ENCODE measurements around the gene ARL5A.

DNA sequence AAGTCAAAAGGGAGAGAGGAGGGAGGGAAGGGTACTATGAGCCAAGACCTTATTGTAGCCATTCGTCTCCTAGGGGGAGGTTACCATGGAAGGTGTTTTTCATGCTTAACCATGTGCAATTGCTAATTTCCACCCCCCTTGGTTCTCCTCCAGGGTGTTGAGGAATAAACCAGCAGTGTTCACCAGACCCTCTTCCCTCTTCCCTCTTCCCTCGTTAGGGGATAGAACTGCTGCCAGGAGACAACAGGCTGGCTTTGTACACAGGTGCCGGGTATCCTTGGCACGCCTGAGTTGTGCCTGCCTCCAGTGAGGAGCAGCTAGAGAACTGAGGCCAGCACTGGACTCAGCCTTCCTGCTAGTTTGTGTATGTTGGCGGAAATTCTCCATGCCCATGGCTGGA, 41.1 kb upstream of the ARL5A start:
- no peak for TF ChIP-seq POLR2AphosphoS5 (IDR thresholded peaks at IDR 0.05)
- TF ChIP-seq, protein P1, sequence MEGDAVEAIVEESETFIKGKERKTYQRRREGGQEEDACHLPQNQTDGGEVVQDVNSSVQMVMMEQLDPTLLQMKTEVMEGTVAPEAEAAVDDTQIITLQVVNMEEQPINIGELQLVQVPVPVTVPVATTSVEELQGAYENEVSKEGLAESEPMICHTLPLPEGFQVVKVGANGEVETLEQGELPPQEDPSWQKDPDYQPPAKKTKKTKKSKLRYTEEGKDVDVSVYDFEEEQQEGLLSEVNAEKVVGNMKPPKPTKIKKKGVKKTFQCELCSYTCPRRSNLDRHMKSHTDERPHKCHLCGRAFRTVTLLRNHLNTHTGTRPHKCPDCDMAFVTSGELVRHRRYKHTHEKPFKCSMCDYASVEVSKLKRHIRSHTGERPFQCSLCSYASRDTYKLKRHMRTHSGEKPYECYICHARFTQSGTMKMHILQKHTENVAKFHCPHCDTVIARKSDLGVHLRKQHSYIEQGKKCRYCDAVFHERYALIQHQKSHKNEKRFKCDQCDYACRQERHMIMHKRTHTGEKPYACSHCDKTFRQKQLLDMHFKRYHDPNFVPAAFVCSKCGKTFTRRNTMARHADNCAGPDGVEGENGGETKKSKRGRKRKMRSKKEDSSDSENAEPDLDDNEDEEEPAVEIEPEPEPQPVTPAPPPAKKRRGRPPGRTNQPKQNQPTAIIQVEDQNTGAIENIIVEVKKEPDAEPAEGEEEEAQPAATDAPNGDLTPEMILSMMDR (IDR thresholded peaks at IDR 0.05): no peak

All from esophagus muscularis mucosa (tissue), 3 donors.